ENCODE measurements around the gene KLHL2. TPM values are rescaled to one million over a fixed set of nuclear protein-coding genes. Genes with fewer than 3 reads are reported as not detected.

KLHL2 gene
- total RNA-seq, 1 donor from 2014 or later, result 35.6 TPM

DNA sequence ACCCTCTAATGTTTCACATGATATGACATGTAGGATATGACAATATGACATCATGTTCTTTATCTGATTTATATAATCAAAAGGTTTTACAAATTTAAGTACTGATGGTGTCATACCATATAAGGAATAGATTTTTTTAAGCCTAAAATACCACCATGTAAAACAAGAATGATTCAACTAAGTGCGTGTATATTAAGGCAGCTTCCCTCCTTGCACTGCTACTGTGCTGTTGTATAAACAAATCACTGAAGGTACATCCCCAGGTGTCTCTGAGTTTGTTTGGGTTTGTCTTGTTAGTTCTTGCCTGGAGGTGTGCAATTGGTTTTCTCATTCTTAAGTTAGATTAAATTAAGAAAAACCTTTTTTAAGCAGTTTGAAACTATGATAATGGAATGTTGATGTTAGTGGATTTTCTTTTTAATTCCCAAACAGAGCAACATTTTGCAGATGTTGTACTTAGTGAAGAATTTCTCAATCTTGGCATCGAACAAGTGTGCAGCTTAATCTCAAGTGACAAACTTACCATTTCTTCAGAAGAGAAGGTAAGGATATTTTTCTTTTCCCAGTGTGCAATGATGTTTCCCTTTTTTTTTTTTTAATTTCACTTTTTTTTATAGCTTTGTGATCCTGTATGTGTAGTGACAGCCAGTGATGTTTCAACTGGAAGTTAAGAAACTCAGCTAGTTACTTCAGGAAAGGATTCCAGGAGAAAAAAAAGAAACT lies 86.7 kb downstream of the KLHL2 start:
- DNase-seq, result no peak

- peak; percentile 21 for DNase-seq
These were observed 87.5 kb downstream of the KLHL2 start for GRCh38 chr4:165294907-165295306.

DNA sequence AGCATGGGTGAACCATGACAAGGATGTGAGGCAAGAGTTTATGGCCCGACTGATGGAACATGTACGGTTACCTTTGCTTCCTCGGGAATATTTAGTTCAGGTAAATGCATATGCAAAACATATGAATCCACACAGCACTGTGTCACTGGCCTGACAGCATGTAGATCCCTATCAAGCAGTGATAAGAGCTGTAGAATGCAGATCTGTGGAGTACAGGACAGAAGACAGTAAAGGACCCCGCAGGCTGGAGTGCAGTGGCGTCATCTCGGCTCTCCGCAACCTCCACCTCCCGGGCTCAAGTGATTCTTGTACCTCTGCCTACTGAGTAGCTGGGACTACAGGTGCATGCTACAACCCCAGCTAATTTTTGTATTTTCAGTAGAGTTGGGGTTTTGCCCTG lies 90.3 kb downstream of the KLHL2 start:
- no peak for DNase-seq

GRCh38 chr4:165299399-165300060 lies 92.2 kb downstream of the KLHL2 start:
- no peak for DNase-seq

DNA sequence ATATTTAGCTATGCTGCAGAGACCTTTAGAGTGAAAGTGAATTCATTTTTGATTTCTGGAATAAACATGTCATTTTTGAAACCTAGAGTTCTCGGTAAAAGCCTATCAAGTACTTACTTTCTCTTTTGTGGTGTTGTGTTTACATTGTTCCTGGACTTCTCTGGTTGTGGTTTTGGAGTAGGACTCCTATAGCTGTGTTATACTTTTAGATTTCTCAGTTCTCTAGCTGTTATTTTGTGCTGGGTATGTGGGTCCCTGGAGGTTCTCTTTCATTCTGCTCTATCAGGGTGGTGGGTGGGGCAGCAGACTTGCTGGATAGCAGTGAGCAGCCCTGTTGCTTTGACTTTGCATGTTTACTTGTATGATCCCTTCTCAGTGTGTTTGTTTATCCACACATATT lies 94.5 kb downstream of the KLHL2 start:
- peak; percentile 24 for DNase-seq

- DNase-seq, result no peak
These were observed 95.3 kb downstream of the KLHL2 start for GRCh38 chr4:165302658-165303057.

DNA sequence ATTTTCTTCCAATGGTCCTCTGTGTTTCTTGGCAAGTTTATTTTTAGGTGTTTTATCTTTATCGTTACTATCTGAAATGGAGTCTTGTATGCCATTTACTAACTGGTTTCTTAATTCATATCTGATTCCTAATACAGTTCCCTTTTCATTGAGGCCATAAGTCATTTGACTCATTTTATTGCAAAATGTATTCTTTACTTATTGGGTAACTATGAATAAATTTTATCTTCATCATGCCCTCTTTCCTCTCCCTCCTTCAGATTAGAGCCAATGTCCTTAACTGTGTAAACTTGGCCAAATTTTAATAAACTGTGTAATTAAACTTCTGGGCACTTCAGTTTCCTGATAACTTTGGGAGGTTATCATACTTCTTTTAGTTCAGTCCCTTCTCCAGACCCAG lies 100.8 kb downstream of the KLHL2 start:
- no peak for DNase-seq

DNA sequence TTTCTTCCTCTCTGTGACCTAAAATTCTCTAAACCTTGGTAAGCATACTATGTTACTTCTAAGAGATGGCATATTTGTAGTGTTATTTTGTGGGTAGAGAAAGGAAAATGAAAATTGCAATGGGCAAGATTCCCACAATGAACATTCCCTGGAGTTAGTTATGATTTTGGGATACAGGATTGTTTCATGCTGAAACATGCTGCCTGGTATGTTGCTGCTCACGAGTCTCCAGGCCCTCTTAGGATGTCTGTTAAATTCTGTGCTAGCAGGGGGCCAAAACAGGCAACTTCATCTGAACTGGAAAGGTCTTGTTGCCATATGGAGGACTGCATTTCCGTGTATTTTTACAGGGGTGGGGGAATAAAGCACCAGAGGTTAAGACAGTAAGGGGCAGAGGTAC lies 101.2 kb downstream of the KLHL2 start:
- DNase-seq, result no peak

DNA sequence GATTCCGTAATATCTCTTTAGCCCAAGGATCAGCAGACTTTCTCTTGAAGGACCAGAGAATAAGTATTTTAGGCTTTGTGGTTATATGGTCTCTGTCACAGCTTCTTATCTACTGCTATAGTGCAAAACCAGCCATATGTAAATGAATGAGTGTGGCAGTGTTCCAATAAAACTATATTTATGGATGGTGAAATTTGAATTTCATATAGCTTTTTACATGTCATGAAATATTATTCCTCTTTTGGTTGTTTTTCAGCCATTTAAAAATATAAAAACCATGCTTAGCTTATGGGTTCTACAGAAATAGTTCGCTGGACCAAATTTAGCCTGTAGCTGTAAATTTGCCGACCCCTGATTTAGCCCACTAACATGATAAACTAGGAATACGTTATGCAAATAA lies 102.1 kb downstream of the KLHL2 start:
- no peak for DNase-seq

GRCh38 chr4:165312506-165312905 lies 105.1 kb downstream of the KLHL2 start:
- DNase-seq, result peak; percentile 30

- DNase-seq, result no peak
These were observed 111.7 kb downstream of the KLHL2 start for GRCh38 chr4:165319030-165319429.

GRCh38 chr4:165319509-165319908 lies 112.1 kb downstream of the KLHL2 start:
- DNase-seq, result no peak

GRCh38 chr4:165324236-165324917 lies 117.0 kb downstream of the KLHL2 start:
- DNase-seq, result no peak

DNA sequence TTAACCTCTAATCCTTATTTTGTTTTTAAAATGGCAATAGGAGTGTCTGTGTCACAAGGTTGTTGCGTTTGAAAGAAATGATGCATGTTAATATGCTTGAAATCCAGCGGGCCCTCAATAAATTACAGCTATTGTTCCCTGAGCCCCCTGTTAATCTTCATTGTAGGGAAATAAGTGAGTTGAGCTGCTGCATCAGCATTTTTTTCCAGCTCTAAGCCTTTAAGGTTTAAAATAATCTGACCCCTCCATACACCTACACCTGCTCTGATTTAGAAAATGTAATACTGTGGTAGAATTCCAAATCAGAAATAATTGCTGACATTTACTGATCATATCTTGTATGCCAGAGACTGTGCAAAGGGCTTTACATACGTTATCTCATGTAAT lies 117.5 kb downstream of the KLHL2 start:
- no peak for DNase-seq

DNA sequence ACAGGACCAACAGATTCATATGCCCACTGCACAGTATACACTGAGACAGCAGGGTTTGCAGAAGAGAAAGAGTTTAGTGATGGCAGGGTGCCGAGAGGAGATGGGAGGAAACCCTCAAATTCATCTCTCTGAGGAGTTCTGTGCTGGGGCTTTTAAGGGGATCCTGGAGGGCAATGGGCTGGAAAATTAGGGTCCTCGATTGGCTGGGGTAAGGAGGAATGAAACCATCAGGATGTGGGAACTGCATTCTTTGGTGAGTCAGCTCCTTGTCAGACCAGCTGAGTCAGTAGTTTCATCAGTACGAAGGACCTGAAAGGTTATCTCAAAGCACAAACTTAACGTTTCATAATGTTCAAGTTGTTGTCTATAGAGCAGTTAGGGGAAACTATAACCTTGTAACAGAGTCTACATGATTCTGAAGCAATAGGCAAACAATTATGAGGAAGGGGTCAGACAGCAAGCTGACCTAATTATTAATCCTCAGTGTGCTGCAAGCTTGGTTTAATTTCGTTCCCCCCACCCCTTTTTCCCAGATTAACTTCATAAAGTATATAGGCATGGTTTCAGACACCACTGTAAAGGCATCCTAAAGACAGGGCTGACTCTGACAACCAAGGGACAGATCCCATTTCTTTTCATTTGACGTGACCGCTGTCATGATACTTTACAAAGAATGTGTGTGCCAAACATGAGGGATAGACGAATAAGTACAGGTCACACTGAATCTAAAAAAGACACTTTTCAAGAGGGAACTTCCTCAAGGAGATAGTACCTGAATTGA lies 118.6 kb downstream of the KLHL2 start:
- DNase-seq, result peak; percentile 65

- DNase-seq, result peak; percentile 54
These were observed 119.5 kb downstream of the KLHL2 start for GRCh38 chr4:165326831-165327210.

GRCh38 chr4:165327211-165328100 lies 120.1 kb downstream of the KLHL2 start, which contains the start of gene MSMO1:
Gene MSMO1, plus strand, starts transcription at chr4:165327669. Its CDS starts 5,702 bp downstream, at chr4:165333371.
- peak; percentile 100 for DNase-seq

DNA sequence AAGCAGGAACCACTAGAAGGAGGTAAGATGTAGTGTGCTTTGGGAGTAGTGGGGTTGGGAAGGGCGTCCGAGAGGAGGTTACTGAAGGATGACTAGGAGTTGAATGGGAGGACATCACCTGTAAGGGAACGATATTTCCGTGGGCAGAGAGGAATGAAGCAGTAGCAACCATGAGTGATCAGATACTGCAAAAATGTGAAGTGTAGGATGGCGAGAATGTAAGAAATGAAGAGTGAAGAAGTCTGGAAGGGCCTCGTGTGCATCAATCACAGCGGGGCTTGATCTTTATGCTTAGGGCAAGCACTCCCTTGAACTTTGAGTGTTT lies 120.7 kb downstream of the KLHL2 start:
- no peak for DNase-seq

DNA sequence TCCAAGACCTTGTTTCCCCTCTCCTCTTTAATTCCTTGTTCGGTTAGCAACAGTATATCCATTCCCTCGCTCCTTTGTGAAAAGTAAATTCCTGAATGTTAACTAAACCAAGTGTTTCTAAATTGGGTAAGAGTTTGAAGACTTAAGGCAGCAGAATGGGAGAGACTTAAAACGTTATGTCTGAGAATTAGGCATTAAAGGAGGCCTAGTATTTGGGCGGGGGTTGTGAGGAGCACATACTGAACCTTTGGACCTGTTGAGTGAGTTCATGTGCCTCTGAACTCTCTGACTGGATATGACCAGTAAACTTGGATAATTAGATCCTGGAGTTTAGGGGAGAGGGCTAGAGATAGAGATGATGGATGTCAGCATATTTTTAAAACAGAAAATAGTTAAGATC lies 121.3 kb downstream of the KLHL2 start:
- DNase-seq, result no peak

DNA sequence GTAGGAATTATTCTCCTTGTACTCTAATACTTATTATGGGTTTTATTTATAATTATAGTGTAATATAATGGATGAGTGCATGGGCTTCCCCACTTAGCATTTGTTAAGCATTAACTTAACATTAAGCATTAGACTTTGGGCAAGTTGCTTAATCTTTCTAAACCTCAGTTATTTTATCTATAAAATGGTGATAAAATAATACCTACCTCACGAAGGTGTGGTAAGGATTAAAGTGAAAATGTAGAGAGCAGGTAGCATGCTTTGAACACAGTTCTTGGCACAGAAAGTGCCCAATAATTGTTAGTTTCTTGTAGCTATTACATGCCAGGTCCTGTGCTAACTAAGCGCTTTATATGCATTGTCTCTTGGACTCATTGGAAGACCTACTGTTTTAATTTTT lies 122.7 kb downstream of the KLHL2 start:
- DNase-seq, result no peak

- no peak for DNase-seq
These were observed 123.3 kb downstream of the KLHL2 start for GRCh38 chr4:165330666-165331065.

GRCh38 chr4:165331359-165331758 lies 124.0 kb downstream of the KLHL2 start:
- DNase-seq, result no peak

Data from dermis blood vessel endothelial cell (primary cell).